ENCODE results near the gene PLA2G4D.

PLA2G4D gene

DNA sequence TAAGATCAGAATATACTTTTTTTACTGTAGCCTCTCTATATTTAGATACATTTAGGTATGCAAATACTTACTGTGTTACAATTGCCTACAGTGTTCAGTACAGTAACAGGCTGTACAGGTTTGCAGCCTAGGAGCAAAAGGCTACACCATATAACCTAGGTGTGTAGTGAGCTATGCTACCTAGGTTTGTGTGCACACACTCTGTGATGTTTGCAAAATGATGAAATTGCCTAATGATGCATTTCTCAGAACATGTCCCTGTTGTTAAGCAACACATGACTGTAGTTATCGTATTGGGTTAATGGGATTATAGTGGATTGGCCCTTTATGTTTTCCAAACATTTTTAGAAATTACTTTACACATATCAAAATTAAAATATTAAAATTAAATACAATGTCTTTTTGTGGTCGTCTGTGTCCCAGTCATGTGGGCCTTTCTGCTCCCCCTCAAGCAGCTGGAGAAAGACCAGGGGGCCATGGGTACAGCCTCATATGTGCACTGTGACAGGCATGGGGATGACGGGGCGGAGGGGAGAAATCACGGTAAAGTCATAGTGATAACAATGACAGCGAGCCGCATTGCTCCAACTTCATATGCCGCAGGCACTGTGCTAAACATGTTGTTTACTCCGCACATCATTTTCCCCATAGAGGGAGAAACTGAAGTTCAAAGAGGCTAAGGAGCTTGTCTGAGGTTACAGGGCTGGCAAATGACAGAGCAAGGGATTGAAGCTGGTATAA is 46.1 kb downstream of the PLA2G4D start:
- DNase-seq, result no peak

DNA sequence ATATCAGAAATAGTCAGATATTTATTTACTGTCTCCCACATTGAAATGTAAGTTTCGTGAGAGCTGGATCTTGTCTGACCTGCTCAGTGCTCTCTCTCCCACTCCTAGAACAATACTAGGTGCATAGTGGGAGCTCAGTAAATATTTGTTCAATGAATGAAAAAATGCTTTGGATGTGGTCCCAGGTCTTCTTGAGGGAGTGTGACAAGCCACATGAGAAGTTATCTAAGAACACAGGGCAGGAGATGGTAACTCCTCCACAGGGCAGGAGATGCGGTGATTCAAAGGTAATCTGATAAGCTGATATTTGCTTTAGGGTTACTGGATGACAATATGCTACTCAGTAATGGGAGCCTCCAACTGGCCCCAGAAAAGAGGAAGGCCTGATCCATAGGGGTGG is 47.8 kb downstream of the PLA2G4D start:
- DNase-seq, result no peak

DNA sequence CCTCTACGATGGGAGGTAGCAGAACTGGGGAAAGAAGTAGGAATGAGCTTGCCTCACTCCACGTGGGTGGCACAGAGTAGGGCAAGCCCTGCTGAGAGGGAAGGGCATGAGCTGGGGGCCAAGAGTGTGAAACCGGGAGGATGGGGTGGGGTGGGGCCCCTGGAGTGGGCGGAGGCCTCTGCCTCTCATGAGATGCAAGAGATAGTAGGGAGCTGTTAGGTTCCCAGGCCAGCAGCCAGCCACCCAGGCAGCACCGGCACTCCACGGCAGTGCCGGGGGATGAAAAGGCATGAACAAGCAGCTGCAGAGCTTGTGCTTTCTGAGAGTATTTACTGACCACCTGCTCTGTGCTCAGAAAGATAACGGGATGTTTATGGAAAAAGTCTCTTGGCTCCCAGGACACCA is 49.1 kb downstream of the PLA2G4D start:
- DNase-seq, result no peak

DNA sequence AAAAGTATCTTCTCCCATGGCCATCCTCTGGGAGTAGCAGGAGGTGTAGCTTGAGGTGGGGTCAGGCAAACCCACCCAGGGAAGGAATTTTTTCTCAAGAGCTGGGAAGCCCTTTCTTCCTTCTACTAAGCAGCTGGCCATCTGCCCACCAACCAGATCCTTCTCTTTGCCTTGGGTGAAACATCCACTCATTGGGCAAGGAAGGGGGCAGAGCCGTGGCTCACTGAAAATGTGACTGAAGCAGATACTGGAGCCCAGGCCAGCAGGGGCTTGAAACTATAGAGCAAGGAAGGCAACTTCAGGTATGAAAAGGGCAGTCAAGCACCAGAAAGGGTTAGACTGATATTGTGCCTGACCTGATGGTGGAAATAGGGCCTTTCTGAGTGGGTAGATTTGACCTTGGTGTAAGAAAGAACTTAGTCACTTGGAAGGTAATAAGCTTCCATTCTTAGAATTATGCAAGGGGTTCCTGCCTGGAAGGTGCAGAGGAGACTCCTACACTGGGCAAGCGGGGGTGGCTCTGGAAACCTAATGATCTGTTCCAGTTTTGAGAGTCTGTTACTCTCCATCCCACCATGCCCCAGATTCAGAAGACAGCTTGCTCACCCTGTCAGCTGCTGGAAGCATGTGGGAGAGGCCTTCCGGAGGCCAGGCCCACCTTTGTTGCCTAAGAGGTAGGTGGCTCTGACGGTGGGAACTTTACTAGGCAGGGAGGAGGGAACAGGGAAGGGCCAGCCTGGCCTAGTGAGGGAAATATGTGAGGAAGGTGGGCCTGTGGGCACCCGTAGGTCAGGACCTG is 51.6 kb downstream of the PLA2G4D start:
- no peak for DNase-seq

GRCh38 chr15:42038401-42038800 is 56.0 kb downstream of the PLA2G4D start:
- DNase-seq, result no peak

DNA sequence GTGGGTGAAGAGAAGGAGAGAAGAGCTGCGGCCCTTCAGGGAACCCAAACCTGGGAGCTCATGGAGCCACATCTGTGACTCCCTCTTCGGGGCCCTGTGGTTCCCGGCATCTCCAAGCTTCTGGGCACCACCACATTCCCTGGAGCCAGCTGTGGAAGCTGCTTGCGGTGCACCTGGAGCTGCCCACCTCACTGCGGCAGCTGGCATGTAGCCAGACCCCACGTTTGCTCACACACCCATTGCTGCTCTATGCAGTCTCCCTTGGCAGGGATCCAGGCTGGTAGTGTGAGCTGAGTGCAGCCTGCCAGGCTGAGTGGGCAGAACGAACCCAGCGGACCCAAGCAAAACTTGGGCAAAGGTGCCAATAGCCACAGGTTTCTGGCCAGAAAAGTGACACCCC is 56.7 kb downstream of the PLA2G4D start:
- DNase-seq, result no peak

DNA sequence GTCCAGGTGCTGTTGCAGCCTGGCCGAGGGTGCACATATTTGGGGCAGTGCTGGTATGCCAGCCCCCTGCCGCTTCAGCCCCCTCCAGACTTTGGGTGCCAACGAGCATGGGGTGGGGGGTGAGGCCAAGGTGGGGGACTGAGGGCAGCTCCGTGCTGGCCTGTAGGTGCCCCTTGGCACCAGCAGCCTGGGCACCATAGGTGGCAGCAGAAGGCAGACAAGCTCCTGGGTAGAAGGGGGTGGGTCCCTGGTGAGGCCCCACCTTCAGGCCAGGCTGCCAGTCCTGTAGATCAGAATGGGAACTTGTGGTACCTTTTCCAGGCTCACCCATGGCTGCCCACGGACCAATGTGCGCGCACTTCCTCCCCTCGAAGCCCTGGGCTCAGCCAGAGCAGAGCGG is 57.4 kb downstream of the PLA2G4D start:
- DNase-seq, result no peak

GRCh38 chr15:42036112-42036905 is 58.1 kb downstream of the PLA2G4D start:
- peak; percentile 41 for DNase-seq

GRCh38 chr15:42035435-42035761 is 59.0 kb downstream of the PLA2G4D start:
- DNase-seq, result no peak

DNA sequence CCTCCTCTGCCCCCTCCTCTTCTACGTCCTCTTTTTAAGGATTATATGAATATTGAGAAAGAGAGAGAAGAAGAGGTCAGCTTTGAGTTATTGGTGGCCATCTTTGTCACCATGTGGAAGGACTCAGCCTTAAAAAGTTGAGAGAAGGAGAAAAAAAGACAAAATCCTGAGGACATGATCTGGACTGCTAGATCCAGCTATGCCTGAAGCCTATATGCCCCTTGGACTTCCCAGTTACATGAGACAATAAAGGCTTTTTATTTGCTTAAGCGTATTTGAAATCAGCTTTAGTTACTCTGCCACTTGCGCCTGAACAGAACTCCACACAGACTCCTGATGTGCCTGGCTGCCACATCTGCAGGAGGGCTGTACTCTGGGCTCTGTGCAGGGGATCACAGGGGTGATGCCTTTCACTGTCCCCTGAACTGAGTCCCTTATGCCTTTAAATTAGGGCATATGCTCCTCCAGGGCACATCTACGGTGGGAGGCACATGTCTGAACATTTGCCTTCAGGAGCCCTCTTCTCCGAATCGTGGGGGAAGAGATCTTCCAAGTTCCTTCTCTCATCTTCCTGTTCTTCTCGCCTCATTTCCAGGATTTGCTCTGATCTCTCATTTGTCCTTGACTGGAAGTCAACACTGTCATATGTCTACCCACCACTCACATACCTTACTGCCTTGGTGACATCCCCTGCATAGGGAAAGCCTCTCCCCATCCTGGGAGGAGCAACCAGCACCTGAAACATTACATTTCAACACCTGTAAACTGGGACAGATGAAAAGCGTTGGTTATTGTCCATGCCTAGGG is 59.5 kb downstream of the PLA2G4D start:
- no peak for DNase-seq

DNA sequence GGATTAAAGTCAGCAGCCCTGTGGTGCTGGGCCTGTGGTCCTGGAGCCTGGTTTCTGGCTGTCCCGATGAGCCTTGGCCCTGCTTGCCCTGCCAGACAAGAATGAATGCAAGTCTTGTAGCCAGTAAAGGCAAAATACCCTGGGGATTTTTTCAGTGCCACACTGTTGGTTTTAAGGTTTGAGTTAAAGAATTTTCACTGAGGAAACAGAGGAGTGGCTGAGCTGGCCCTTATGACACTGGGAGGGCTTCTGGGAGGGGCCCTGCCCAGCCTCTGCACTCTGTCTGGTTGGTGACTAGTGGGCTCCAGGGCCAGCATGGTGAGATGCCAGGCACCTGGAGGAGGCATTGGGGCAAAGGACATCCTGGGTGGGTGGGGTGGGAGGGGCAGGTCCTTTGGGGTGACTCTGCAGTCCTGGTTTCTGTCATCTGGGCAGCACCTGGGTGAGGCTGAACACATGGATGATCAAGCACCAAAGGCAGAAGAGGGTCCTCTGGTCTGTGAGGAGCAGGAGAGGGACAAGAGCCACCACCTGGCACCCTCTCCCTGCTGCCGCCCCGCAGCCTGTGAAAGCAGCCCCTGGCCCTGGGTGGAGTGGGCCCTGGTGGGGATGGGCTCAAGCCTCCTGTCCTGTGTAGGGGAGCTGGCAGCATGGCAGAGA is 61.0 kb downstream of the PLA2G4D start:
- no peak for DNase-seq

DNA sequence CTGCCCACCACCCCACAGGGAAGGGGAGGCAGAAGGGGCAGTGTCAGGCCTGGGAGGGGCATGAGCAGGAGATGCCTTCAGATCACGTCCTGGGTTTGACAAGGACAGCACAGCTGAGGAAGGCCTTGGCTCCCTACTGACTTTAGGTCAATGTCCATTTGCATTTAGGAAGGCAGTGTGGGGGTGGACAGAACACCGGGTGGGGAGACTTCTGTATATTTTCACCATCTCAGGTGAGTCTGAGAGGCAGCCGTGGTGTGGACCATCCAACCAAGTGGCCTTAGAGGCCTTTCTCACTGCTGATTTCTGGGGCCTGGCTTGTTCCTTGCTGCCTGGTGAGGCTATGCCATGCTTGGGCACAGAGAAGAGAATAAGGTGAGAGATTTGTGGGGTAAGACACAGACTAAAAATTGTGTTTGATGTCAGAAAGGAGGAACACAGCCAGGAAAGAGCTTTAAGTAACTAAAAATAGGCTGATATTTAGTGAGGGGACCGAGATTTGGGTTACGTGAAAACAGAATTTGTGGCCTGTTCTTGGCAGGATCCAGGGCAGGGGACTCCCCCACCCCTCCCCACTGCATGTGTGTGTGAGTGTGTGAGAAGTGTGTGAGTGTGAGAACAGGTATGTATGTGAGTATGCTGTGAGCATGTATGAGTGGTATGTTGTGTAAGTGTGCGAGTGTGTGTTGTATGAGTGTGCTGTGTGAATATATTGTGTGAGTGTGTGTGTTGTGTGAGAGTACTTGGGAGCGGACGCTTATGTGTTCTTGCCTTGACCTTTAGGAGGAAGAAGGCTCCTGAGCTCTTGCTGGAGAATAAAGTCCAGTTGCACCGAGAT is 61.8 kb downstream of the PLA2G4D start:
- no peak for DNase-seq

- no peak for DNase-seq
These were observed 63.0 kb downstream of the PLA2G4D start for GRCh38 chr15:42031198-42031915.

DNA sequence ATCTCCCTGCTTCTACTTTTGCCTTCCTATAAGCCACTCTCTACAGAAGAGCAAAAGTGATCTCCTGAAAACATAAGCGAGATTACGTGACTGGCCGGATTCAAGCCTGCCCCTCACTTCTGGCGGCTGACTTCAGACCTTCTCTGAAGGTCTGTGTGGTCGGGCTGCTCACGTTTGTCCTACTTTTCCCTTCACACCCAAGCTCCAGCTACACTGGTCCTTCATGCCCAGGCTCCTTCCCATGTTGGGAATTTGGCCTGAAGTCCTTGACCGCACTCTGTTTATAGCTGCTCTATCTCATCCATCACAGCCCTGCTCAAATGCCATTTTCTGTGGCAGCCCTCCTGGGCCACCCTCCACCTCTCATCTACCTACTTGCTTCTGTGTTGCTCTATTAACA is 66.8 kb downstream of the PLA2G4D start:
- DNase-seq, result no peak

DNA sequence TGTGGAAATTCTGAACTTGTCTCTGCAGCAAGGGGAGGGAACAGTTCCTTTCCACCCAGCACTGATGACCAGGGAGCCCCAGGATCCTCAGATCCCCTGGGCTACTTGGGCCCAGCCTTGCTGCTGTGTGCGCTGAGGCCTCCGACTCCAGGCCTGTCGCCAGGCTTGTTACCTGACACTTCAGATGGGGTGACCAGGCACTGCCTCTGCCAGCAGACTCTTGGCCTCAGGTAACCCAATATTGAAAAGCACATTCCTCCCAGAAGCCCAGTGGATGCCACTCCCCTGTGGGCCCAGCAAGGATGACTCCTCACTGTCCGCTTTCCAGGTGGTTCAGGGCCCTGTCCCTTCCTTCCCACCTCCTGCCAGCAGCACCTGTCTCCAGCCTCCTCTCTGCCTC is 70.1 kb downstream of the PLA2G4D start:
- no peak for DNase-seq

GRCh38 chr15:42021593-42021992 is 72.8 kb downstream of the PLA2G4D start:
- DNase-seq, result no peak

DNA sequence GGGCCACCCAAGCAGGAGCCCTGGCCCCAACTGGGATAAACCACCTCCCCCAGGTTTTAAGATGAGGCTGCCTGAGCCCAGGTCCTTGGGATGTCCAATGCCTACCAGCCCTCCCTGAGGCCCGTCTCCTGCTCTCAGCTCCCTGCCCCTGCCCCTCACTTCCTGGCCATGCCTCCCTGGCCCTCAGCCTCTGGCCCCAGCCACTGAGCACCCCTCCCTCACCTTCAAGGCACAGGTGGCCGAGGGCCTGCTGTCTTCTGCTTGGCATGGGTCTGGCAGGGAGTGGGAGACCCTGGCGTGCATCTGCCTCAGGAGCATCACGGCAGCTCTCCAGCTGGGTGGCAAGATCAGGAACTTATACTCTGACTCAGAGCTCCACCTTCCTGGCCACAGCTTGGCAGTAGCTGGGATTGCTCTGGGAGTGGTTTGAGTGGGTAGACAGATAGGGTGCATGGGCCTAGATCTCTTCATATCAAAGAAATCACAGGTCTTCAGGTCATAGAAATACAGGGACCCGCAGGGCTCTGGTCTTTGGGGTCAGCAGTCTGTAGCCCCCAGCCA is 73.6 kb downstream of the PLA2G4D start, which contains the start of gene PLA2G4E:
Gene PLA2G4E (minus strand): TSS at position 330 of the 561 bp plus-strand sequence. CDS start 12 bp downstream, at position 318.
- DNase-seq, result no peak

DNA sequence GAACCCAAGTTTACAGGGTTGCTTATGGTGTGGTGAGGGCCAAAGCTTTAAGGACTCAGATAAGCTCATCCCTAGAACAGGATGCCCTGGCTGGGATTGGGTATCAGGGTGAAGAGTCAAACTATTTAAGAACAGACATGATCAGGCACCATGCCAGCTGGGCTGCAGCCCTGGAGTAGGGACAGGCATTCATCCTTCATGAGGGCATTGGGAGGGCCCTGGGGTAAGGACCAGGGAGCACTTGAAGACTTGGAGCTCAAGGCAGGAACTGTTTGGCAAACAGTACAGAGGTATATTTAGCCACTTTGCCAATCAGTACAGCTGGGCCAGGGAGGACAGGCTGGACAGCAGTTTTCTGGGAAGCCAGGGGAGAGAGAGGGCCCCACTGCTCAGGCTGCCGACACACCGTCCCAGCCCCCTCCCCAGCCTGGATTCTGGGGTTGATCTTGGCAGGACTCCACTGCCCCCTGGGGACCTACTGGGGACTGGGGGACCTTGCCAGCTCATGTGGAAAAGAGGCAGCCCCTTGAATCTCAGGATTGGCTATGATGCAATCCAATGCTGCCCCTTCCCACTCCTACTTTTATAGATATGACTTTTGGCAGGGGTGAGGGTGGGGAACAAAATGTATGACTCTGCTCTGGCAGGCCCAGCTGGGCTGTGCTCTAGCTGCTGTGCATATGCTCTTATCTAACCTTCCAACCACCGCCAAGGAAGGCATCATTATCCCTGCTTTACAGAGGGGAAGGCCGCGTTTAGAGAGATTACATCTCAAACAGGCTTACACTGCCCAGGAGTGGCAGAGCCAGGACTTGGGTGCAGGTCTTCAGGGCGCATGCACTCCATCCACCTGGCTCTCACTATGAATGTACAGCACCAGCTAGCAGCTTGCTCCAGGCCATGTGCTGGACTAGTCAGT is 75.8 kb downstream of the PLA2G4D start:
- no peak for DNase-seq
